ENCODE measurements around the gene MAPKAP1.

DNA sequence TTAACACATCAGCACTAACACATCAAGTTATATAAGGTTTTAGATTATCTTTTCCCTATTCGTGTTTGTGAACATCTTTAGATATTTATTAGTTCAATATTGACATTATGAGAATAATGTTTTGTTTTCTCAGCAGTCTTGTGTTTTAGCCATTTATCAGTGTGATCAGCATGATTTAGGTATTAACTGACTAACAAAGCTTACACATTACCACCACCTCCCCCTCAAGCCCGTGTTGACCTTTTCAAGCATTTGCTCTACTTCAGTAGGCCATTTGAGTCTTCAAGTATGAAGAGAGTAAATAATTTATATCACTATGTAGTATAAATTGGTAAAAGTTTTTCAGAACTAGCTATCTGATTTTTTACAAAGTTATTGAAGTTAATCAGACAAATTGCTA, 47.1 kb upstream of the MAPKAP1 start:
- TF ChIP-seq, protein P1, sequence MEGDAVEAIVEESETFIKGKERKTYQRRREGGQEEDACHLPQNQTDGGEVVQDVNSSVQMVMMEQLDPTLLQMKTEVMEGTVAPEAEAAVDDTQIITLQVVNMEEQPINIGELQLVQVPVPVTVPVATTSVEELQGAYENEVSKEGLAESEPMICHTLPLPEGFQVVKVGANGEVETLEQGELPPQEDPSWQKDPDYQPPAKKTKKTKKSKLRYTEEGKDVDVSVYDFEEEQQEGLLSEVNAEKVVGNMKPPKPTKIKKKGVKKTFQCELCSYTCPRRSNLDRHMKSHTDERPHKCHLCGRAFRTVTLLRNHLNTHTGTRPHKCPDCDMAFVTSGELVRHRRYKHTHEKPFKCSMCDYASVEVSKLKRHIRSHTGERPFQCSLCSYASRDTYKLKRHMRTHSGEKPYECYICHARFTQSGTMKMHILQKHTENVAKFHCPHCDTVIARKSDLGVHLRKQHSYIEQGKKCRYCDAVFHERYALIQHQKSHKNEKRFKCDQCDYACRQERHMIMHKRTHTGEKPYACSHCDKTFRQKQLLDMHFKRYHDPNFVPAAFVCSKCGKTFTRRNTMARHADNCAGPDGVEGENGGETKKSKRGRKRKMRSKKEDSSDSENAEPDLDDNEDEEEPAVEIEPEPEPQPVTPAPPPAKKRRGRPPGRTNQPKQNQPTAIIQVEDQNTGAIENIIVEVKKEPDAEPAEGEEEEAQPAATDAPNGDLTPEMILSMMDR (IDR thresholded peaks at IDR 0.05): no peak
- TF ChIP-seq POLR2AphosphoS5 (IDR thresholded peaks at IDR 0.05): no peak
- no peak for TF ChIP-seq EP300 (IDR thresholded peaks at IDR 0.05)
- TF ChIP-seq POLR2A (IDR thresholded peaks at IDR 0.05): no peak

Data from stomach (tissue), 4 donors.